ACC112 (cell line): ENCODE data around the gene AAR2.

Experiments
- H2AFZ ChIP-seq: fragments of 200-600 bp; sonication (generic); one replicate; pipeline ENCODE4 v1.6.0; 2017; ENCODE audit warnings: antibody characterized with exemption, low read length; ENCODE audit not compliant: unreplicated experiment
- H3K27ac ChIP-seq: fragments of 200-600 bp; sonication (generic); 2 replicates; pipeline ENCODE4 v1.5.1; 2014; ENCODE audit warnings: low read depth, mild to moderate bottlenecking, antibody characterized with exemption, low read length, moderate library complexity
- H3K27me3 ChIP-seq: fragments of 200-600 bp; sonication (generic); 2 replicates; pipeline ENCODE4 v1.6.1; 2014; ENCODE audit warnings: mild to moderate bottlenecking, antibody characterized with exemption, low read length, moderate library complexity, mixed read lengths; ENCODE audit not compliant: insufficient read depth
- H3K36me3 ChIP-seq: fragments of 200-600 bp; sonication (generic); 2 replicates; pipeline ENCODE4 v1.6.1; 2016; ENCODE audit warnings: mild to moderate bottlenecking, antibody characterized with exemption, low read length, moderate library complexity, mixed read lengths; ENCODE audit not compliant: insufficient read depth
- H3K4me1 ChIP-seq: fragments of 200-600 bp; sonication (generic); one replicate; pipeline ENCODE4 v1.6.1; 2016; ENCODE audit warnings: low read length, mixed read lengths; ENCODE audit not compliant: insufficient read depth, unreplicated experiment, control insufficient read depth
- H3K4me3 ChIP-seq: fragments of 200-600 bp; sonication (generic); 2 replicates; pipeline ENCODE4 v1.5.1; 2014; ENCODE audit warnings: mild to moderate bottlenecking, low read depth, low read length
- H3K79me2 ChIP-seq: fragments of 200-600 bp; sonication (generic); one replicate; pipeline ENCODE4 v1.6.0; 2016; ENCODE audit warnings: low read length; ENCODE audit not compliant: control insufficient read depth, unreplicated experiment, insufficient read depth

AAR2 gene

DNA sequence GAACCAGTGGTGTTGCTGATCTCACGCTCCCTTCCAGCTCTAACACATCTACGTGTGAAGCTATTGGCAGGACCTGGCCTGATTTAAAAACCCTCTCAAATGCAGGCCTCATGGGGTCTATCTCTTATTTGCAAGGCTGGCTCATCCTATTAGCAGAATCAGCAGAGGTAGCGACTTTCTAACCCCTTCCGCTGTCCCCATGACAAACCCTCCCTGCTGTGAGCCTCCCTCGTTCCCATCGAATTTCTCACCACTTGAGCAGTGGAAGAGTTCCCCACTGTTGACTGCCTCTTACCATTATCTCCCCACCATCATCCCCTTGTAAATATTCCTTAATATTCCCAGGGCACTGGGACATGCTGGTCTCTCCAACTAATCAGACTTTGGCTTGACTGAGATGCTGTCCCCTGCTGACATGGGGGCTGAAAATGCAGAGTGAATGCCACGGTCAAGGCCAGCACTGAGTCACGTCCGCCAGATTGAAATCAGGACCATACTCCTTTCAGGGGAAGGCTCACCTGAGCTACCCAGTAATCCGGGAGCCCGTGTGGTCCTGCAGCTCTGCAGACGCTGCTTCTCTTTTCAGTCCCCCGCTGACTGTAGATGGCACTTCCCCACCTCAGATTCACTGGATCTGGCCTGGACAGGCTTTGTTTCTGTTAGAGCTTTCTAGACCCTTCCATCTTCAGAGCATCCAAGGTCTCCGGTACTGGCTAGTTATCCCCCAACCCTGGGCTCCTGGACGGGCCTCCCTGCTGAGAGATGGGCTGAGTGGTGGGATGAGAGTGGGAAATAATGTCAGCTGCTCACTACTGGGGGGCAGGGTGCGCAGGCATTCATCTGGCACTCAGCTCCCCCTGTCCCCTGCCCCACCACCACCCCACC is 23.1 kb downstream of the AAR2 start:
- Histone ChIP-seq H3K36me3 (no peaks in the 10 kb centered on the region), H2AFZ (no peak overlapping the region), H3K4me3 (no peak overlapping the region), H3K4me1 (no peaks in the 10 kb centered on the region), H3K79me2 (no peaks in the 10 kb centered on the region), H3K27me3 (no peaks in the 10 kb centered on the region), H3K27ac (no peak overlapping the region)

GRCh38 chr20:36260316-36260715 is 24.0 kb downstream of the AAR2 start:
- H3K27ac ChIP-seq: no peak overlapping the region
- no peak overlapping the region for H2AFZ ChIP-seq
- H3K4me1 ChIP-seq: no peaks in the 10 kb centered on the region
- no peaks in the 10 kb centered on the region for H3K36me3 ChIP-seq
- H3K79me2 ChIP-seq: no peaks in the 10 kb centered on the region
- H3K27me3 ChIP-seq: no peaks in the 10 kb centered on the region
- no peak overlapping the region for H3K4me3 ChIP-seq

DNA sequence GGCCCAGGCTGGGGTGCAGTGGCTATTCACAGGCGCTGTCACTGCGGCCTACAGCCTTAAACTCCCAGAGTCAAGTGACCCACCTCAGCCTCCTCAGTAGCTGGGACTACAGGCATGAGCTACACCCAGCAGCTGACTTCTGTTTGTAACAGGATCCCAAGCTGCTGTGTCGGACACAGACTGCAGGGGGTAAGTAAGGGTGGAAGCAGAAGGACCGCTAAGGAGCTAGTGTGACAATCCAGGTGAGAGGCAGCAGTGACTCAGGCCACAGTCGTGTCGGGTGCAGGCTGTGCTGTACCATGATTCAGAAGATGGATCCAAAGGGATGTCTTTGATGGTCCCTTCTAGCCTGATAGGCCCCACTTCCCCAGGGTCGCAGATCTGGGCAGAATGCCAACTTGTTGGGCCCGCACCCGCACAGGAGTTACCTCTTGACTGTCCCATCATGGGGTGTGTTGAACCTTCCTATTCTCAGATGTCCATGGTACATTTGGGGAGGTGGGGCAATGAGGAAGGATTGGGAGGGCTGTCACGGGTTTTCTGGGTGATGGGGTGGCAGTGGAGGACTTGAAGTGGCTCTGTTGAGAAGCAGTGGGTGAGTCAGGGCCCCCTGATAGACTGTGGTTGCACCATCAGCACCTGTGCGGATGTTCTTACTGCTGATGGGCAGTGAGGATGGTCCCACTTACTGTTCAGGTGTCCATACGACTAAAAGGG is 25.3 kb downstream of the AAR2 start:
- Histone ChIP-seq H2AFZ (no peak overlapping the region), H3K27ac (no peak overlapping the region), H3K79me2 (no peaks in the 10 kb centered on the region), H3K27me3 (no peaks in the 10 kb centered on the region), H3K4me3 (no peak overlapping the region), H3K36me3 (no peaks in the 10 kb centered on the region), H3K4me1 (no peaks in the 10 kb centered on the region)

DNA sequence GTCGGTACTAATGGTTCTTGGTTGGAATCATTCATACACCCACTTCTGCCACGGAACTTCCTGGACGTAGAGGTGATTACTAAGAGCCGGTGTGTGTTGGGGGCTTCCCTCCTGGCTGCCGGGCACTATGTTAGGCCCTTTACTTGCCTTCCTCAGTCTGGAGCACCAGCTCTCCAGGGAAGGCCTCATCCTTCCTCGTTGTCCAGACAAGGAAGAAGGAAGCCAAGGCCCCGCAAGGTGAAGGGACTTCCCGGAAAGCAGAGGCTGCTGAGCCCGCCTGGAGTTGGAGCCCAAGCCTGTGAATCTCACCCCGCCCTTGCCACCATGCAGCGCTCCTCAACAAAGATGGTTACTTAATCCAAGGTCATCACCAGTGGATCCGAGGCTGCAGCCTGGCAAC is 26.2 kb downstream of the AAR2 start:
- Histone ChIP-seq H3K27ac (no peak overlapping the region), H3K79me2 (no peaks in the 10 kb centered on the region), H3K36me3 (no peaks in the 10 kb centered on the region), H3K4me3 (no peak overlapping the region), H2AFZ (no peak overlapping the region), H3K4me1 (no peaks in the 10 kb centered on the region), H3K27me3 (no peaks in the 10 kb centered on the region)

DNA sequence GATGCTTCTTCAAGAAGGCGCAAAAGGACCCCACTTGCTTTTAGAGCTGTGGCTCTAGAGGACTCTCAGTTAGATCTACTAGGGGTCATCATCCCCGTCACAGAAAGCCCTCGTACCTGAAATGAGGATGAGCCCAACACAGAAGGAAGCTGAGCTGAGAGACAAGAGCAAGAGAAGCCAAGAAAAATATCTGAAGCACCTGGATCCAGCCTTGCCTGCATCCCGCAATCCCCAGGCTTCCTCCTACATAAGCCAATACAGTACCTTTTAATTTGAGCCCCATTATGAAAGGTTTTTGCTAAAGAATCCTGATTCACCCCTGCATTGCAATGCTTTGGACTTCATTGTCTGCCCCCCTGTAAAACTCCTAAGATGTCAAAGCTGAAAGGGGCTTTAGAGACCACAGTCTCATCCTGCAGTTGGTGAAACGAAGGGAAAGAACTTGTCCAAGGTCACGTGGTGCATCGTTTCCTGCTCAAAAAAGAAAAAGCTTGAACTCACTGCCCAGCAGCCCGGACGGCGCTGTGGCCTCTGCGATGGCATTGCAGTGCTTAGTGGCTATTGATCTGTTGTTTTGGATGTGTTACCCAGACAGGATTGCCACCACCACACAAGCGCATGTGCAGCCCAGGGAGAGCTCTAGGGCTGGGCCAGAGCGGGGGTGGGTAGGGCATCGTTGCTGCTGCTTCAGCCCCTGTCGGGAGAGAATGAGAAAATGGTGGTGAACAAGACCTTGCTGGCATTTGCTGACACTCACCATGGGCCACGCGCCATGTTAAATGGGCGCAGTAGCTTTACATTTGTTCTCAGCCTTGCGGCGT is 28.4 kb downstream of the AAR2 start:
- H3K36me3 ChIP-seq: no peaks in the 10 kb centered on the region
- H3K79me2 ChIP-seq: no peaks in the 10 kb centered on the region
- no peak overlapping the region for H3K4me3 ChIP-seq
- no peaks in the 10 kb centered on the region for H3K27me3 ChIP-seq
- no peak overlapping the region for H3K27ac ChIP-seq
- no peak overlapping the region for H2AFZ ChIP-seq
- H3K4me1 ChIP-seq: no peaks in the 10 kb centered on the region

DNA sequence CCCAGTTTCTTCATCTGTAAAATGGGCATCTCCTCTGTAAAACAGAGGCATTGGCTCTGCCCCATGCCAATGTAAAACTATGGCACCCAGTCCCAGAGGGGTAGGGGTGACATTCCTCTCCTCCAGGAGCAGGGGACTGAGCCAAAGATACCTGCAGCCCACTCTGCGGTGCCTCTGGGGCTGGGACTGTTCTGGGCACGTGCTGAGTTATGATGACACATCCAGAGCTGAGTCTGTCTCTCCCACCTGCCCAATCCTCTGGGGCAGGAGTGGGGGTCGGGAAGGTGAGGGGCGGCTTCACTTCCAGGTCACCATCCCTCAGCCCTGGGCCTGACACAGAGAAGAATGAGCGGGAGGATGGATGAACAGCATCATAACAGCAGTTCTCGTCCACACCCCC is 29.9 kb downstream of the AAR2 start:
- no peaks in the 10 kb centered on the region for H3K36me3 ChIP-seq
- no peak overlapping the region for H3K27ac ChIP-seq
- no peaks in the 10 kb centered on the region for H3K4me1 ChIP-seq
- no peaks in the 10 kb centered on the region for H3K79me2 ChIP-seq
- H3K4me3 ChIP-seq: no peak overlapping the region
- no peaks in the 10 kb centered on the region for H3K27me3 ChIP-seq
- no peak overlapping the region for H2AFZ ChIP-seq

- no peaks in the 10 kb centered on the region for H3K36me3 ChIP-seq
- H3K79me2 ChIP-seq: no peaks in the 10 kb centered on the region
- H3K27ac ChIP-seq: no peak overlapping the region
- no peaks in the 10 kb centered on the region for H3K27me3 ChIP-seq
- H3K4me3 ChIP-seq: no peak overlapping the region
- H3K4me1 ChIP-seq: no peaks in the 10 kb centered on the region
- H2AFZ ChIP-seq: no peak overlapping the region
Observed at GRCh38 chr20:36267605-36268381, 31.5 kb downstream of the AAR2 start.

- Histone ChIP-seq H3K4me3 (no peak overlapping the region), H3K4me1 (no peaks in the 10 kb centered on the region), H3K27me3 (no peaks in the 10 kb centered on the region), H2AFZ (no peak overlapping the region), H3K36me3 (no peaks in the 10 kb centered on the region), H3K79me2 (no peaks in the 10 kb centered on the region), H3K27ac (no peak overlapping the region)
Observed at GRCh38 chr20:36268440-36269342, 32.4 kb downstream of the AAR2 start.

- Histone ChIP-seq H3K36me3 (no peaks in the 10 kb centered on the region), H2AFZ (no peak overlapping the region), H3K4me1 (no peaks in the 10 kb centered on the region), H3K4me3 (no peak overlapping the region), H3K27me3 (no peaks in the 10 kb centered on the region), H3K79me2 (no peaks in the 10 kb centered on the region), H3K27ac (no peak overlapping the region)
Observed at GRCh38 chr20:36269507-36269906, 33.2 kb downstream of the AAR2 start.
